ENCODE results near the gene FTCD. TPM values are rescaled to one million over a fixed set of nuclear protein-coding genes. Genes with fewer than 3 reads are reported as not detected.
"Not testable (repeated sequence)": the region's sequence is repeated elsewhere in the genome, so short reads cannot be mapped to it uniquely, and the experiment has no call there.

The FTCD gene
- total and polyA plus RNA-seq, 4 experiments from 2014 or later = 1.3 to 1.7 TPM; not detected in 2

- ChIA-PET POLR2A (ENCODE audit: partially characterized antibody) (no interaction called here), CTCF (ENCODE audit: partially characterized antibody) (no interaction called here)
- intact Hi-C loops (cut with micrococcal nuclease) = loop anchor here (2.0 to 5.0 kb wide), 2 partner anchors 42 to 43 kb away; partner anchors contain the start of gene LSS
- Histone ChIP-seq H3K36me3 (ENCODE audit: insufficient read depth, low read length) (no peaks in the 10 kb centered on the region), H3K4me3 (ENCODE audit: low read length in 2 of 2) (no peak overlapping the region), H3K27ac (ENCODE audit: low read depth, low read length) (no peak overlapping the region), H3K9me3 (ENCODE audit: control insufficient read depth in 1 of 2, low read length in 2 of 2) (no peaks in the 10 kb centered on the region), H3K4me1 (ENCODE audit: insufficient read depth, low read length) (peaks cover 5% of the 10 kb centered on the region), H3K27me3 (ENCODE audit: insufficient read depth, low read length) (peaks cover 4% of the 10 kb centered on the region)
- H3K4me1 Mint-ChIP-seq = peaks cover 1 to 11% (median 6%) of the 10 kb centered on the region in 4 donors
- peak overlapping the region in 2 of 8 donors; percentile 29 to 91 for H3K4me3 Mint-ChIP-seq
- no peak overlapping the region for H3K27ac Mint-ChIP-seq
- H3K9me3 Mint-ChIP-seq = no peaks in the 10 kb centered on the region
- no peak for DNase-seq
- H3K27me3 Mint-ChIP-seq = peaks cover 2 to 3% of the 10 kb centered on the region in 2 donors
- H3K36me3 Mint-ChIP-seq = no peaks in the 10 kb centered on the region
Observed at GRCh38 chr21:46185716-46186115, 30.3 kb upstream of the FTCD start.

GRCh38 chr21:46184625-46185555 lies 29.5 kb upstream of the FTCD start:
- Histone ChIP-seq H3K27ac (ENCODE audit: low read depth, low read length) (peak overlapping the region; percentile 53), H3K4me3 (ENCODE audit: low read length in 2 of 2) (peak overlapping the region; percentile 42), H3K27me3 (ENCODE audit: insufficient read depth, low read length) (peaks cover 4% of the 10 kb centered on the region), H3K4me1 (ENCODE audit: insufficient read depth, low read length) (peaks cover 5% of the 10 kb centered on the region), H3K36me3 (ENCODE audit: insufficient read depth, low read length) (no peaks in the 10 kb centered on the region), H3K9me3 (ENCODE audit: control insufficient read depth in 1 of 2, low read length in 2 of 2) (no peaks in the 10 kb centered on the region)
- intact Hi-C loops (cut with micrococcal nuclease) = loop anchor here (2.0 to 5.0 kb wide), 2 partner anchors 42 kb away; partner anchors contain the start of gene LSS
- H3K27ac Mint-ChIP-seq = peak overlapping the region; percentile 19 to 88 (median 77)
- peaks cover 2 to 3% of the 10 kb centered on the region in 2 donors for H3K27me3 Mint-ChIP-seq
- POLR2A ChIA-PET (ENCODE audit: partially characterized antibody) = no interaction called here
- H3K36me3 Mint-ChIP-seq = no peaks in the 10 kb centered on the region
- H3K4me3 Mint-ChIP-seq = peak overlapping the region; percentile 76 to 91 (median 84)
- H3K4me1 Mint-ChIP-seq = peaks cover 1 to 11% (median 6%) of the 10 kb centered on the region in 4 donors
- H3K9me3 Mint-ChIP-seq = no peaks in the 10 kb centered on the region
- CTCF ChIA-PET (ENCODE audit: partially characterized antibody) = no interaction called here
- DNase-seq = peak; percentile 63 to 80 (median 66)

GRCh38 chr21:46183910-46184624 lies 28.7 kb upstream of the FTCD start, which contains the start of gene SPATC1L:
SPATC1L (minus strand) TSS chr21:46184459; CDS start chr21:46182816, 1,643 bp downstream.
- Histone ChIP-seq H3K4me3 (ENCODE audit: low read length in 2 of 2) (peak within 1 kb of the TSS; percentile 42 to 59), H3K9me3 (ENCODE audit: control insufficient read depth in 1 of 2, low read length in 2 of 2) (no peaks in the 10 kb centered on the region), H3K27me3 (ENCODE audit: insufficient read depth, low read length) (peaks cover 4% of the 10 kb centered on the region), H3K4me1 (ENCODE audit: insufficient read depth, low read length) (peaks cover 5% of the 10 kb centered on the region), H3K36me3 (ENCODE audit: insufficient read depth, low read length) (no peaks in the 10 kb centered on the region), H3K27ac (ENCODE audit: low read depth, low read length) (peak within 1 kb of the TSS; percentile 53)
- no peaks in the 10 kb centered on the region for H3K9me3 Mint-ChIP-seq
- DNase-seq = peak in 1 of 5 donors; percentile 46
- H3K4me3 Mint-ChIP-seq = peak within 1 kb of the TSS; percentile 76 to 91 (median 84)
- ChIA-PET CTCF (ENCODE audit: partially characterized antibody) (no interaction called here), POLR2A (ENCODE audit: partially characterized antibody) (interaction anchor here (0.7 kb wide), 1 partner anchor 338 kb away, joined by 3 read pairs; no protein-coding TSS in a partner anchor)
- H3K27ac Mint-ChIP-seq = peak within 1 kb of the TSS; percentile 19 to 88 (median 77)
- intact Hi-C loops (cut with micrococcal nuclease) = loop anchor here (2.0 kb wide), 1 partner anchor 41 kb away; no protein-coding TSS in a partner anchor
- no peaks in the 10 kb centered on the region for H3K36me3 Mint-ChIP-seq
- peaks cover 1 to 11% (median 6%) of the 10 kb centered on the region in 4 donors for H3K4me1 Mint-ChIP-seq
- H3K27me3 Mint-ChIP-seq = peaks cover 2 to 3% of the 10 kb centered on the region in 2 donors

GRCh38 chr21:46183337-46183909 lies 28.0 kb upstream of the FTCD start:
- H3K27ac ChIP-seq (ENCODE audit: low read depth, low read length) = not testable (repeated sequence)

GRCh38 chr21:46182548-46183336 lies 27.4 kb upstream of the FTCD start:
- peaks cover 5% of the 10 kb centered on the region for H3K4me1 ChIP-seq (ENCODE audit: insufficient read depth, low read length)
- Mint-ChIP-seq H3K36me3 (no peaks in the 10 kb centered on the region), H3K27ac (no peak overlapping the region), H3K4me3 (peak overlapping the region in 5 of 8 donors; percentile 23 to 60 (median 52)), H3K4me1 (peaks cover 1 to 11% (median 6%) of the 10 kb centered on the region in 4 donors), H3K9me3 (peaks cover 0 to under 1% (median 0%) of the 10 kb centered on the region in 8 donors), H3K27me3 (peaks cover 2 to 3% of the 10 kb centered on the region in 2 donors)
- intact Hi-C loops (cut with micrococcal nuclease) = no loop called here
- CTCF ChIA-PET (ENCODE audit: partially characterized antibody) = interaction anchor here (1.1 kb wide), 1 partner anchor 40 kb away, joined by 3 read pairs; no protein-coding TSS in a partner anchor
- peaks cover 4% of the 10 kb centered on the region for H3K27me3 ChIP-seq (ENCODE audit: insufficient read depth, low read length)
- H3K36me3 ChIP-seq (ENCODE audit: insufficient read depth, low read length) = no peaks in the 10 kb centered on the region
- no peak for DNase-seq
- POLR2A ChIA-PET (ENCODE audit: partially characterized antibody) = no interaction called here
- H3K9me3 ChIP-seq (ENCODE audit: control insufficient read depth in 1 of 2, low read length in 2 of 2) = no peaks in the 10 kb centered on the region
- H3K27ac ChIP-seq (ENCODE audit: low read depth, low read length) = no peak overlapping the region
- no peak overlapping the region for H3K4me3 ChIP-seq (ENCODE audit: low read length in 2 of 2)

More at GRCh38 chr21:46183337-46183909, 28.0 kb upstream of the FTCD start:
- DNase-seq; H3K27me3 ChIP-seq (ENCODE audit: insufficient read depth, low read length); H3K36me3 ChIP-seq (ENCODE audit: insufficient read depth, low read length); H3K4me3 ChIP-seq (ENCODE audit: low read length in 2 of 2); H3K4me1 ChIP-seq (ENCODE audit: insufficient read depth, low read length); H3K9me3 Mint-ChIP-seq; H3K27ac Mint-ChIP-seq; H3K27me3 Mint-ChIP-seq; CTCF ChIA-PET (ENCODE audit: partially characterized antibody); H3K36me3 Mint-ChIP-seq; H3K9me3 ChIP-seq (ENCODE audit: control insufficient read depth in 1 of 2, low read length in 2 of 2); intact Hi-C loops (cut with micrococcal nuclease): not testable (repeated sequence)
- Mint-ChIP-seq H3K4me3 (peak overlapping the region in 4 of 8 donors; percentile 23 to 60 (median 56)), H3K4me1 (peaks cover 1 to 11% (median 6%) of the 10 kb centered on the region in 4 donors)
- POLR2A ChIA-PET (ENCODE audit: partially characterized antibody) = interaction anchor here (0.7 kb wide), 1 partner anchor 337 kb away, joined by 3 read pairs; no protein-coding TSS in a partner anchor

GRCh38 chr21:46181953-46182547 lies 26.7 kb upstream of the FTCD start:
- Mint-ChIP-seq H3K27me3 (peaks cover 2 to 3% of the 10 kb centered on the region in 2 donors), H3K4me3 (no peak overlapping the region), H3K27ac (no peak overlapping the region), H3K9me3 (peaks cover 0 to 2% (median 0%) of the 10 kb centered on the region in 8 donors), H3K36me3 (no peaks in the 10 kb centered on the region), H3K4me1 (peaks cover 1 to 11% (median 6%) of the 10 kb centered on the region in 4 donors)
- H3K27me3 ChIP-seq (ENCODE audit: insufficient read depth, low read length) = peaks cover 4% of the 10 kb centered on the region
- ChIA-PET POLR2A (ENCODE audit: partially characterized antibody) (no interaction called here), CTCF (ENCODE audit: partially characterized antibody) (interaction anchor here (1.1 kb wide), 1 partner anchor 39 kb away, joined by 3 read pairs; no protein-coding TSS in a partner anchor)
- peaks cover 5% of the 10 kb centered on the region for H3K4me1 ChIP-seq (ENCODE audit: insufficient read depth, low read length)
- H3K27ac ChIP-seq (ENCODE audit: low read depth, low read length) = no peak overlapping the region
- intact Hi-C loops (cut with micrococcal nuclease) = no loop called here
- no peak overlapping the region for H3K4me3 ChIP-seq (ENCODE audit: low read length in 2 of 2)
- no peaks in the 10 kb centered on the region for H3K9me3 ChIP-seq (ENCODE audit: control insufficient read depth in 1 of 2, low read length in 2 of 2)
- H3K36me3 ChIP-seq (ENCODE audit: insufficient read depth, low read length) = no peaks in the 10 kb centered on the region
- no peak for DNase-seq
